CD4-positive, alpha-beta T cell treated with Interleukin-6 for 4 hours (primary cell): ENCODE results near the gene SLC22A17.

ENCODE experiments used
- DNase-seq: peaks from one replicate; pipeline ENCODE4 v3.0.0-alpha.2; 2020; ENCODE audit warnings: mixed read lengths

The SLC22A17 gene

DNA sequence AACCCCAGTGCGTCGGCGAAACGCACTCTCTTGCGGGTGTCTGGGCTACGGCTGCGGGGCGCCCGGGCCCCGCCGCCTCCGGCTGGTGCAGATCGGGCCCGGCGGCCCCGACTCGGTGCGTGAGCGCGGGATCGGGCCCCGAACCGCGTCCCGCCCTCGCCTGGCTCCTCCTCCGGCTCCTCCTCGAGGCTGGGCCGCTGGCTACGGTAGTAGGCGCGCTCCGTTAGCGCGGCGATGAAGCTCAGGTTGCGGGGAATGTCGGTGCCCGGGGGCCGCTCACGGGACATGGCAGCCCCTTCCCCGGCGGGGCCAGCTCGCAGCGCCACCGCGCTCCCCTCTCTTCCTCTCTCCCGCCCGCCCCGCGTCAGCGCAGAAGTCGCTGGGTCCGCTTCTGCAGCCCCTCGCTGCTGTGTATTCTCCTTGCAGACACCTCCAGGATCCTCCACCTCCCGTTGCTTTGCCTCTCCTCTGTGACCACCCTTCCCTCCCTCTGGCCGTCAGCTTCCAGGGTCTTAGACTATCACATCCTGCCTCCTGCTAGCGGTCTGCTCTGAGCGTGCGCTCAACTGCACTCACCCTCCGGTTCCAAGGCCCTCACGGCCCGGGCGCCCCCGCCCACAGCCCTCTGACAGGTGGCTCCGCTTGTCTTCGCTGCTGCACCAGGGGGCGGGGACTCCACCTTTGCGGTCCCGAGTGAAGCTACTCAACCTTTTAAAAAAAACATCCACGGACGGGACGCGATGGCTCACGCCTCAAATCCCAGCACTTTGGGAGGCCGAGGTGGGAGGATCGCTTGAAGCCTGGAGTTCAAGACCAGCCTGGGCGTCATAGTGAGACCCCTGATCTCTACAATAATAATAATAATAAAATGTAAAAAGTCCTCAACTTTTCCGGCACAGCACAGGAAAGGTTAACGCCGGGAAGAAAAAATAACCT, 50.1 kb downstream of the SLC22A17 start, which contains the start of gene PPP1R3E:
PPP1R3E (minus strand) TSS at position 570 of the 936 bp plus-strand sequence; CDS start at position 287, 283 bp downstream.
- DNase-seq: peak; percentile 96

GRCh38 chr14:23301969-23302289, 50.8 kb downstream of the SLC22A17 start:
- peak; percentile 66 for DNase-seq

DNA sequence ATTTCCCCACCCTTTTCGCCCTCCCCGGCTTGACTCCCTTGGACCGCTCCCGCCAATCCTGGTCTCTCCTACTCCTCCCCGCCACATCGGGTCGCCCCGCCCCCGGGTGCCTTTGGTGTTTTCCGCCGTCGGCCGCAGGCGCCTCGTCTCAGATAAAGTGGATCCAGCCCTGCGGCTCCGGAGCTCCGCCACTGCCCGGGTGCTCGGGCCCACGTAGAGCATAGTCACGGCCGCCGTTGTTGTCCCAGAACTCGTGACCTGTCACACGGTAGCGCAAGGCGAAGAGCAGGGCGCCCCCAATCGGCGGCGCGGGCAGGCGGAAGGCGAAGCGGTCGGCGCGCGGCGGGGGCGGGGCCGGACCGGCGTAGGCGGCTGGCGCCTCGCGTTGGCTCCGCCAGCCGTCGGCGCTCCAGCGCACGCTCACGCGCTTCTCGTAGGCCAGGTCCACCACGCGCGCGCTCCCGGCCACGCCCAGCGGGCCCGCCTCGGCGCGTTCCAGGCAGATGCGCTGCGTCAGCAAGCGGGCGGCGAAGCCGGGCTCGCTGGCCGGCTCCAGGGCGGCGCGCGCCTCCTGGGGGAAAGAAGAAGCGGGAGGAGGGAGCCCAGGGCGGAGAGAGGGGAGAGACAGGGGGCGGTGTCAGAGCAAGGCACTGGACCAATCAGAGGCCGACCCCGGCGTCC, 51.3 kb downstream of the SLC22A17 start:
- peak; percentile 98 for DNase-seq

GRCh38 chr14:23300687-23301223, 51.9 kb downstream of the SLC22A17 start:
- peak; percentile 19 for DNase-seq

- no peak for DNase-seq
These were observed 52.6 kb downstream of the SLC22A17 start for GRCh38 chr14:23299986-23300686.

- DNase-seq: peak; percentile 21
These were observed 53.3 kb downstream of the SLC22A17 start for GRCh38 chr14:23299211-23299957.

DNA sequence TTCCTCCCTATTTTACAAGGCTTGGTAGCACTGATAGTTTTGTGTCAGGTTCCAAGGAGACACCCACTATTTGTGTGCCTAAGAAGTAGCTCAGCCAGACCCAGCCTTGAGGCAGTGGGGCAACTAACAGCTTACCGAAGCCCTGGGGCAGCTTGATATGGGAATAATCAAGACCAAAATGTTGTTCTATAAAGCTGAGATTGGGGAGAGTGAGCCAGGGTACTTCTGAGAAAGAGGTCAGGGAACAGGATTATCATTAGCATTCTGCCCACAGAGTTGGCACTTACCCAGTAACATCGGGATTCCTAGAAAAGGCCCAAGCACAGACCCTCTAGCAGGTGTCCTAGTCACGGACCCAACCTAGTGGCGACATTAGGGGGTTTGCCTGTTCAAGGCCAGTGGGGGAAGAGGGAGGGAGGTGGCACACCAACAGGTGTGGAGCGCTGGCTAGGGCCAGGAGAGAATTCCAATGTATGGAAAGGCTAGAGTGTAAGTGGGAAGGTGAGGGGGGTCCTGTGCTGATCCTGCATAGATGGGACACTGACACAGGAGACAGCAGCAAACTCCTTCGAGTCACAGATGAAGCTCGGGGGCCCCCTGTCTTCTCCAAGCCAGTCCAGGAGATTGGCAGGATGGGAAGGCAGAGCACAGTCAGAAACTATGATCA, 54.9 kb downstream of the SLC22A17 start:
- DNase-seq: no peak

GRCh38 chr14:23297096-23297495, 55.6 kb downstream of the SLC22A17 start:
- DNase-seq: no peak
